Right atrium auricular region (tissue), 2 donors: Measurements from ENCODE around the gene AKAP13. TPM values are rescaled to one million over a fixed set of nuclear protein-coding genes. Genes with fewer than 3 reads are reported as not detected.

Source experiments
- DNase-seq: peaks from one replicate; pipeline ENCODE4 v3.0.0-alpha.2; 2019; ENCODE audit warnings: low spot score
- H3K27ac ChIP-seq, 2 donors: fragments of 200-600 bp; sonication (generic); 1 replicate in 1 of 2; 2 replicates in 1 of 2; pipeline ENCODE4 v1.5.1; 2016 to 2019
- H3K27me3 ChIP-seq, 2 donors: fragments of 200-600 bp; sonication (generic); one replicate each; pipeline versions ENCODE4 v1.5.1 to v1.6.0; 2017 to 2019
- H3K36me3 ChIP-seq: fragments of 200-600 bp; sonication (generic); one replicate; pipeline ENCODE4 v1.5.1; 2016
- H3K4me1 ChIP-seq, 2 donors: fragments of 200-600 bp; sonication (generic); one replicate each; pipeline versions ENCODE4 v1.5.1 to v1.6.0; 2017 to 2019
- H3K4me3 ChIP-seq, 2 donors: fragments of 200-600 bp; sonication (generic); 1 replicate in 1 of 2; 2 replicates in 1 of 2; pipeline ENCODE4 v1.5.1; 2017 to 2019; ENCODE audit warnings: mild to moderate bottlenecking in 1 of 2, moderate library complexity in 1 of 2
- H3K9me3 ChIP-seq, 2 donors: fragments of 200-600 bp; sonication (generic); one replicate each; pipeline ENCODE4 v1.5.1; 2019
- CTCF ChIP-seq, 2 donors: fragments of 200-600 bp; sonication (generic); IDR thresholded peaks; one replicate each; pipeline ENCODE4 v1.5.1; 2019; ENCODE audit warnings: antibody characterized with exemption in 2 of 2
- total RNA-seq, 2 donors: library from RNA; depleted of rRNA; stranded (reverse); fragments of >200 nt; gene quantifications; one replicate each; pipeline ENCODE4 v1.1.0, GENCODE V29; 2016

Gene AKAP13
- total RNA-seq, 2 donors from 2014 or later: 293 to 339 TPM

GRCh38 chr15:85690561-85691231 is 310.3 kb downstream of the AKAP13 start:
- TF ChIP-seq CTCF (IDR thresholded peaks at IDR 0.05): no peak
- Histone ChIP-seq H3K36me3 (peaks cover 77% of the 10 kb centered on the region), H3K9me3 (no peaks in the 10 kb centered on the region), H3K27ac (peak overlapping the region; percentile 38 to 65), H3K27me3 (no peaks in the 10 kb centered on the region), H3K4me1 (peaks cover 0 to 58% of the 10 kb centered on the region in 2 donors), H3K4me3 (no peak overlapping the region)
- DNase-seq: no peak

- H3K27me3 ChIP-seq: no peaks in the 10 kb centered on the region
- H3K9me3 ChIP-seq: no peaks in the 10 kb centered on the region
- no peak for TF ChIP-seq CTCF (IDR thresholded peaks at IDR 0.05)
- peak overlapping the region; percentile 42 to 65 for H3K27ac ChIP-seq
- no peak for DNase-seq
- peaks cover 0 to 55% of the 10 kb centered on the region in 2 donors for H3K4me1 ChIP-seq
- no peak overlapping the region for H3K4me3 ChIP-seq
- H3K36me3 ChIP-seq: peaks cover 76% of the 10 kb centered on the region
Measured at GRCh38 chr15:85691350-85692240, 311.2 kb downstream of the AKAP13 start.

GRCh38 chr15:85692321-85692720 is 311.9 kb downstream of the AKAP13 start:
- H3K27me3 ChIP-seq: no peaks in the 10 kb centered on the region
- no peak for DNase-seq
- H3K4me3 ChIP-seq: no peak overlapping the region
- H3K4me1 ChIP-seq: peaks cover 0 to 55% of the 10 kb centered on the region in 2 donors
- H3K9me3 ChIP-seq: no peaks in the 10 kb centered on the region
- H3K27ac ChIP-seq: peak overlapping the region; percentile 42 to 65
- H3K36me3 ChIP-seq: peaks cover 76% of the 10 kb centered on the region
- TF ChIP-seq CTCF (IDR thresholded peaks at IDR 0.05): no peak

GRCh38 chr15:85692873-85693272 is 312.5 kb downstream of the AKAP13 start:
- peaks cover 0 to 55% of the 10 kb centered on the region in 2 donors for H3K4me1 ChIP-seq
- TF ChIP-seq CTCF (IDR thresholded peaks at IDR 0.05): no peak
- no peak for DNase-seq
- peak overlapping the region; percentile 42 to 65 for H3K27ac ChIP-seq
- H3K4me3 ChIP-seq: no peak overlapping the region
- peaks cover 76% of the 10 kb centered on the region for H3K36me3 ChIP-seq
- no peaks in the 10 kb centered on the region for H3K27me3 ChIP-seq
- no peaks in the 10 kb centered on the region for H3K9me3 ChIP-seq

- no peaks in the 10 kb centered on the region for H3K9me3 ChIP-seq
- peaks cover 0 to 51% of the 10 kb centered on the region in 2 donors for H3K4me1 ChIP-seq
- no peak for DNase-seq
- H3K36me3 ChIP-seq: peaks cover 75% of the 10 kb centered on the region
- H3K4me3 ChIP-seq: no peak overlapping the region
- H3K27me3 ChIP-seq: no peaks in the 10 kb centered on the region
- H3K27ac ChIP-seq: peak overlapping the region; percentile 13 to 42
- TF ChIP-seq CTCF (IDR thresholded peaks at IDR 0.05): no peak
Measured at GRCh38 chr15:85693277-85693676, 312.9 kb downstream of the AKAP13 start.
